ENCODE measurements around the gene CFI. TPM values are rescaled to one million over a fixed set of nuclear protein-coding genes. Genes with fewer than 3 reads are reported as not detected.
A peak's percentile ranks its signal among the peaks of the same experiment; 100 is the strongest.

The CFI gene
- total and polyA plus RNA-seq, 9 of the 15 experiments (the other 6 are each of a cell fraction or from before 2014, with no cell fraction given), result 0.30 to 8.4 (median 0.95) TPM

- H3K27ac ChIP-seq (ENCODE audit: extremely low read depth, low read depth, low read length), result peak overlapping the region; percentile 35; the same call in 2 of the 3 replicates
- H2AFZ ChIP-seq (ENCODE audit: low read depth, low read length), result no peak overlapping the region
- no peaks in the 10 kb centered on the region for H3K9me3 ChIP-seq (replicated peaks; ENCODE audit: control insufficient read depth, insufficient read depth, low read depth, low read length)
- in situ Hi-C loops (cut with MboI) (no loop called here), intact Hi-C loops (cut with micrococcal nuclease) (loop anchor here (10.0 kb wide), 1 partner anchor 266 kb away; no protein-coding TSS in a partner anchor)
- CTCF ChIA-PET (ENCODE audit: low intra/inter-chr PET ratio), result no interaction called here
- peaks cover 0 to 13% of the 10 kb centered on the region in 2 experiments; a peak in 3 of 5 replicates for H3K4me1 ChIP-seq (replicated peaks in 1 of 2; ENCODE audit: control insufficient read depth in 2 of 2, insufficient read depth in 2 of 2, low read length in 2 of 2)
- H3K4me2 ChIP-seq (ENCODE audit: insufficient read depth, low read length), result no peak overlapping the region
- BruUV-seq (replicated peaks), result no TSS peak
- POLR2A ChIA-PET, result interaction anchor here (0.7 kb wide), 1 partner anchor 20 kb away, joined by 3 read pairs; no protein-coding TSS in a partner anchor
- H3K9ac ChIP-seq (ENCODE audit: insufficient read depth in 1 of 2, low read depth in 2 of 2, low read length in 2 of 2), result 0 out of 4 replicates have a peak overlapping the region, but pooled peaks of 1 of the 2 experiments have one; percentile 7
- H3K36me3 ChIP-seq (ENCODE audit: control insufficient read depth, insufficient read depth, low read length), result peaks cover 60% of the 10 kb centered on the region
- no peaks in the 10 kb centered on the region for H4K20me1 ChIP-seq (replicated peaks; ENCODE audit: control insufficient read depth, insufficient read depth, low read length)
- WGBS (ENCODE audit: insufficient coverage, low coverage, missing lambda C conversion rate), result 82% methylated on average over 1 of the region's 1 CpG
- FAIRE-seq (no peak), DNase-seq (ENCODE audit: extremely low read depth in 1 of 4, low spot score in 3 of 4) (no peak), ATAC-seq (peak; percentile 21)
- H3K79me2 ChIP-seq (ENCODE audit: control insufficient read depth, insufficient read depth, low read length), result no peaks in the 10 kb centered on the region
- H3K4me3 ChIP-seq, result no peak overlapping the region
- no peaks in the 10 kb centered on the region for H3K27me3 ChIP-seq (ENCODE audit: control insufficient read depth in 2 of 2, insufficient read depth in 2 of 2, low read length in 2 of 2)
- no peaks in the 10 kb centered on the region for H3K9me1 ChIP-seq (ENCODE audit: control insufficient read depth, insufficient read depth, low read length)
- TF ChIP-seq NRF1 (conservative IDR thresholded peaks at IDR 0.05 in 1 of 2, IDR thresholded peaks at IDR 0.05 in 1 of 2), result 0 out of 4 replicates have a peak, but pooled peaks of 1 of the 2 experiments have one; percentile 27
- TF ChIP-seq DDX20 (tag; IDR thresholded peaks at IDR 0.05; ENCODE audit: low read depth), result no peak
- no peak for TF ChIP-seq MYNN (IDR thresholded peaks at IDR 0.05)
- no peak for TF ChIP-seq MYNN (CRISPR knock-in tag; IDR thresholded peaks at IDR 0.05)
- TF ChIP-seq MYC (IDR thresholded peaks at IDR 0.05; ENCODE audit: low read depth, low read length), result no peak
- no peak for TF ChIP-seq MYC (CRISPR knock-in tag; IDR thresholded peaks at IDR 0.05; ENCODE audit: borderline replicate concordance, low read depth)
- no peak for TF ChIP-seq PRDM10 (IDR thresholded peaks at IDR 0.05; ENCODE audit: partially characterized antibody)
- TF ChIP-seq CREB3 (tag; conservative IDR thresholded peaks at IDR 0.05; ENCODE audit: low read depth), result no peak
- no peak for TF ChIP-seq PRPF4 (IDR thresholded peaks at IDR 0.05; ENCODE audit: insufficient read depth, low read depth, low read length, poor library complexity, severe bottlenecking)
- no peak for TF ChIP-seq MEF2D (tag; conservative IDR thresholded peaks at IDR 0.05; ENCODE audit: low read depth)
- TF ChIP-seq ILF3 (IDR thresholded peaks at IDR 0.05; ENCODE audit: borderline replicate concordance), result no peak
- no peak for TF ChIP-seq CBX1 (IDR thresholded peaks at IDR 0.05; ENCODE audit: low read depth)
- TF ChIP-seq HMBOX1 (IDR thresholded peaks at IDR 0.05), result 0 out of 2 replicates have a peak, but pooled peaks have one; percentile 37
- TF ChIP-seq RFX5 (IDR thresholded peaks at IDR 0.05; ENCODE audit: low read depth, low read length), result no peak
- no peak for TF ChIP-seq DPF2 (IDR thresholded peaks at IDR 0.05)
- no peak for TF ChIP-seq POLR2H (tag; IDR thresholded peaks at IDR 0.05; ENCODE audit: low read depth)
These were observed 92.8 kb downstream of the CFI start for GRCh38 chr4:109708990-109709389.

Measured in K562 (cell line).